ENCODE measurements around the gene SF1.

GRCh38 chr11:64764040-64764611 is 14.2 kb downstream of the SF1 start:
- TF ChIP-seq CTCF (IDR thresholded peaks at IDR 0.05; ENCODE audit: low read length) (no peak), EZH2 (optimal IDR thresholded peaks at IDR 0.05; ENCODE audit: low read depth, low read length) (no peak), EZH2phosphoT487 (IDR thresholded peaks at IDR 0.05; ENCODE audit: low read length) (no peak)

All from MM.1S (cell line).